HTERT RPE-1 (cell line): ENCODE data around the gene RGS11.
"Not testable (repeated sequence)": the region's sequence is repeated elsewhere in the genome, so short reads cannot be mapped to it uniquely, and the experiment has no call there.

Source experiments
- in situ Hi-C: fragments of 300-500 bp; cut with MboI; formaldehyde crosslinking; loops from 4 replicates; pipeline ENCODE4 v1.14.3; 2020; ENCODE audit warnings: low sequenced_read_pairs

Gene RGS11

GRCh38 chr16:264440-264951 is 11.2 kb downstream of the RGS11 start:
- in situ Hi-C loops: no loop called here

GRCh38 chr16:263944-264343 is 11.8 kb downstream of the RGS11 start:
- in situ Hi-C loops: no loop called here

GRCh38 chr16:263182-263774 is 12.5 kb downstream of the RGS11 start:
- in situ Hi-C loops: no loop called here

- in situ Hi-C loops: no loop called here
Observed at GRCh38 chr16:262121-262745, 13.5 kb downstream of the RGS11 start.

- in situ Hi-C loops: no loop called here
Observed at GRCh38 chr16:261031-261691, 14.6 kb downstream of the RGS11 start.

- in situ Hi-C loops: no loop called here
Observed at GRCh38 chr16:260326-260725, 15.4 kb downstream of the RGS11 start.

- in situ Hi-C loops: no loop called here
Observed at GRCh38 chr16:259814-260253, 15.9 kb downstream of the RGS11 start.

GRCh38 chr16:259226-259625 is 16.5 kb downstream of the RGS11 start:
- in situ Hi-C loops: no loop called here

- in situ Hi-C loops: not testable (repeated sequence)
Observed at GRCh38 chr16:258091-258490, 17.7 kb downstream of the RGS11 start.

- in situ Hi-C loops: no loop called here
Observed at GRCh38 chr16:255183-255582, 20.6 kb downstream of the RGS11 start.

- in situ Hi-C loops: no loop called here
Observed at GRCh38 chr16:254461-254860, 21.3 kb downstream of the RGS11 start.

GRCh38 chr16:253833-254232 is 21.9 kb downstream of the RGS11 start:
- in situ Hi-C loops: no loop called here

GRCh38 chr16:252366-253337 is 23.1 kb downstream of the RGS11 start:
- in situ Hi-C loops: no loop called here

GRCh38 chr16:249431-249830 is 26.3 kb downstream of the RGS11 start:
- in situ Hi-C loops: no loop called here

GRCh38 chr16:247027-247426 is 28.7 kb downstream of the RGS11 start:
- in situ Hi-C loops: no loop called here

GRCh38 chr16:245105-245504 is 30.6 kb downstream of the RGS11 start:
- in situ Hi-C loops: no loop called here

GRCh38 chr16:243348-243747 is 32.4 kb downstream of the RGS11 start:
- in situ Hi-C loops: no loop called here

- in situ Hi-C loops: no loop called here
Observed at GRCh38 chr16:242281-242680, 33.5 kb downstream of the RGS11 start.

- in situ Hi-C loops: no loop called here
Observed at GRCh38 chr16:240559-240958, 35.2 kb downstream of the RGS11 start.

- in situ Hi-C loops: no loop called here
Observed at GRCh38 chr16:239948-240277, 35.8 kb downstream of the RGS11 start.
